ENCODE data around the gene VAMP8.

- no peak for TF ChIP-seq EZH2 (IDR thresholded peaks at IDR 0.05; ENCODE audit: insufficient read depth, poor library complexity, severe bottlenecking)
- TF ChIP-seq EZH2phosphoT487 (IDR thresholded peaks at IDR 0.05; ENCODE audit: insufficient read depth, low read depth) = no peak
Measured at GRCh38 chr2:85564144-85564563, 13.2 kb upstream of the VAMP8 start.

All from GM23248 (cell line).